HUES6 (cell line): ENCODE measurements around the gene CXXC5.
A peak's percentile ranks its signal among the peaks of the same experiment; 100 is the strongest.
"Not testable (repeated sequence)": the region's sequence is repeated elsewhere in the genome, so short reads cannot be mapped to it uniquely, and the experiment has no call there.

ENCODE experiments used
- H3K27ac ChIP-seq: 2 replicates; pipeline ENCODE4 v1.7.0; 2013; ENCODE audit warnings: low read depth, mild to moderate bottlenecking, low read length, inconsistent platforms
- H3K27me3 ChIP-seq: 2 replicates; pipeline ENCODE4 v1.6.1; 2013; ENCODE audit warnings: low read length; ENCODE audit not compliant: control insufficient read depth, insufficient read depth
- H3K36me3 ChIP-seq: 2 replicates; pipeline ENCODE4 v1.6.1; 2013; ENCODE audit warnings: low read length; ENCODE audit not compliant: control insufficient read depth, insufficient read depth
- H3K4me1 ChIP-seq: 2 replicates; pipeline ENCODE4 v1.6.1; 2013; ENCODE audit warnings: low read length; ENCODE audit not compliant: control insufficient read depth, insufficient read depth
- H3K4me3 ChIP-seq: 2 replicates; pipeline ENCODE4 v1.5.1; 2013; ENCODE audit warnings: low read depth, low read length
- H3K9ac ChIP-seq: one replicate; pipeline ENCODE4 v1.6.1; 2013; ENCODE audit warnings: mild to moderate bottlenecking, low read length
- H3K9me3 ChIP-seq: 2 replicates; pipeline ENCODE4 v1.6.1; 2013; ENCODE audit warnings: low read depth, low read length; ENCODE audit not compliant: control insufficient read depth, insufficient read depth

The CXXC5 gene

DNA sequence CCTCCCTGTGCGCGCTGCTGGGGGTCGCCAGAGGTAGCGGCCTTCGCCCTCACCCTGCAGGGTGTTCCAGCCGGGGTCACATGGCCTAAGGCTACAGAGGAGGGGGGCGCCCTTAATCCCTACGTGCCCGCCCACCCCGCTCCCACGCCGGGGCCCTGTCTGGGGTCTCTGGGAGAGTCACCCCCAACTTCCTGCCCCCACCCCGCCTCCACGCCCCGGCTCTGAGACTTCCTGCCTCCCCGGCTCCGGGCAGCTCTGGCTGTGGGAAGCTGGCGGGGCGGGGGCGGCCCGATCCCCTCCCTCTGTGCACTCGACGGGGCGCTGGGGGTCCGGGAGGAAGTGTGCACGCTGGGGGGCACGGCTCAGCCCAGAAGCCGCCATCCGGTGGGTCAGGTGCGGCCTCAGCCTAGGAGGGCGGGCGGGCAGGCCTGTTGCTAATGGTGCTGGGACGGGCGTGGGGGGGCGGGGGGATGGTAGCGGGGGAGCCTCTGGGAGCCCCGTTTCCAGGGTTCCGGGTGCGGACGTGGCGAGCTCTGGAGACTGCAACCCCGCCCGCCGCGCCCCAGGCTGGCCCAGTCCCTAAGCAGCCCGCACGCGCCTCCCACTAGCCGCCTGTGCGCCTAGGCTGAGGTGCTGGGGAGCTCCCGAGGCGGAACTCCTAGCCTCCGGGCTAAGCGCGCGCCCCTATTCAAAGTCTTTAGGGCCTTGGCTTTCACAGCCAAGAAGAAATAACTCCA lies 61.6 kb downstream of the CXXC5 start:
- H3K4me1 ChIP-seq = peaks cover 51% of the 10 kb centered on the region
- peak overlapping the region; percentile 61 for H3K4me3 ChIP-seq
- peaks cover 14% of the 10 kb centered on the region for H3K27me3 ChIP-seq
- H3K9me3 ChIP-seq = no peaks in the 10 kb centered on the region
- peak overlapping the region; percentile 73; the same call in 1 of the 2 replicates for H3K27ac ChIP-seq
- H3K36me3 ChIP-seq = no peaks in the 10 kb centered on the region
- H3K9ac ChIP-seq = peak overlapping the region; percentile 93

GRCh38 chr5:139710319-139711066 lies 62.3 kb downstream of the CXXC5 start:
- Histone ChIP-seq H3K9me3 (no peaks in the 10 kb centered on the region), H3K4me1 (peaks cover 49% of the 10 kb centered on the region), H3K9ac (peak overlapping the region; percentile 93), H3K27ac (peak overlapping the region; percentile 73), H3K36me3 (no peaks in the 10 kb centered on the region), H3K27me3 (peaks cover 14% of the 10 kb centered on the region), H3K4me3 (peak overlapping the region; percentile 61)

DNA sequence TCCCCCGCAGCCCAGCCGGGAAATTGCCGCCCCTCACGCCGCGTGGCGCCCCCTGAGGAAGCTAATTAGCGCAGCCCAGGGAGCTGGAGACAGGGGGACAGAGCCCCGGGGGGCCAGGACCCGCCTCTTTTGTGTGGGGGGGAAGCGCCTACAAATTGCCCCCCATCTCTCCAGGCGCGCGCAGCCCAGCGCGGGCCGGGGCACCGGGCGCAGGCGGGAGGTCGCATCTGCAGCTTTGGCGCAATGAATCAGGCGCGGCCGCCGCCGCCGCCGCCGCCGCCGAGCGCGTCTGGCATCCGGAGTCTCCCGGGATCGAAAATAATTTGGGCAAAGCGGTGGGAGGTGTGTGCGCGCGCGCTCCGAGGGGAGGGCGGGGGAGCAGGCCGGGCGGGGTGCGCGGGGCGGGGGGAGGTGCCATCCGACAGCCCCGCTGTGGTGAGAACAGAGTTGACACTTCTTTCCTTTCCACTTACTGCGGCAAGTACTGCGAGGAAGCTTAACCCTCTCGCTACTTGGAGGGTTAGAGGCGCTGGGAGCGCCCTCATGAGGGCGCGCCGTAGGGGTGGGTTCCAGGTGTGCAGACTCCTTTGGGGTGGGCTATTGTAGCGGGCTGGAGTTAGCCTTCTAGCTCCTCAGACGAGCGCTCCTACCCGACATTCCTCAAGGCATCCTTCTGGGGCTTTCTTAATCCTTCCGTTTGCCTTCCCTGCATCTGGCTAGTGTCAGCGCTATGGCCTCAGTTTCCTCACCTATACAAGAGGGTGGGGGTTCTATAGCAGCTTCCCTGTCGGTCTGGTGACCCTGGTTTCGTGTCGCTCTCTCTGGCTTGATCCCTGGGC lies 63.1 kb downstream of the CXXC5 start:
- Histone ChIP-seq H3K4me1 (peaks cover 41% of the 10 kb centered on the region), H3K36me3 (no peaks in the 10 kb centered on the region), H3K9me3 (no peaks in the 10 kb centered on the region), H3K27ac (peak overlapping the region; percentile 73), H3K9ac (peak overlapping the region; percentile 93), H3K4me3 (peak overlapping the region; percentile 61), H3K27me3 (peaks cover 14% of the 10 kb centered on the region)

DNA sequence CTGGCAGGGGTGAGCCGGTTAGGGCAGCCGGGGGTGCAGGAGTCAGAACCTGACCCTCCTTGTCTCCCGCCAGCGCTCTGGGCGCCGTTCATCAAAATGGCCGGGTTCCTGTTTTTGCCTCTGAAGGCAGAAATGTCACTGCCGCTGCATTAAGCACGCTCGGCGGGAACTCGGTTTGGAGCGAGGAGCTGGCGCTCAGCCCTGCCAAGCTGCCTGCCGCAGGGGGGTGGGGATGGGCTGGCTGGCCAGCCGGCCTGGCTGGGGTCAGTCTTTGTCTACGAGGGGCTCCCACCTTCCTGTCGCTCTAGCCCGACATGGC lies 63.7 kb downstream of the CXXC5 start:
- Histone ChIP-seq H3K36me3 (no peaks in the 10 kb centered on the region), H3K4me3 (peak overlapping the region; percentile 61), H3K9me3 (no peaks in the 10 kb centered on the region), H3K27ac (peak overlapping the region; percentile 12; the same call in 1 of the 2 replicates), H3K27me3 (peaks cover 14% of the 10 kb centered on the region), H3K4me1 (peaks cover 40% of the 10 kb centered on the region), H3K9ac (peak overlapping the region; percentile 73)

DNA sequence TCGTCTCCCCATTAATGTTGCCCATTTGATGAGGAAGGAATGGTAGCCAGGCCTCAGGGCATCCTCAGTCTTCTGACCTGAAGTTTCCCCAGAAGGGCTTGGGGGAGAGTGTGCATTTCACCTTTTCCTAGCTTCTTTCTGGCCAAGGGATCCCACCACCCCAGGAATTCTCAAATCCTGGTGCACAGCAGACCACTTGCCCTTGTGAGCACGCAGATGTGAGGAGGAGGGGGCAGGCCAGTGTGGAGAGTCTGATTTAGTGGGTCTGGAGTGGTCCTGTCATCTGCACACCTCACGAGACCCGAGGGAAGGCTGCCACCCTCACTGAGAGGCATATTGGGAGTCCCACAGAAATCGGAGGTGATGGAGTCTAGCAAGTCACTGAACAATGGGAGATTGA lies 64.3 kb downstream of the CXXC5 start:
- Histone ChIP-seq H3K27ac (no peak overlapping the region), H3K4me1 (peaks cover 36% of the 10 kb centered on the region), H3K27me3 (peaks cover 14% of the 10 kb centered on the region), H3K36me3 (no peaks in the 10 kb centered on the region), H3K4me3 (peak overlapping the region; percentile 61; the same call in 1 of the 2 replicates), H3K9me3 (no peaks in the 10 kb centered on the region), H3K9ac (peak overlapping the region; percentile 18)

DNA sequence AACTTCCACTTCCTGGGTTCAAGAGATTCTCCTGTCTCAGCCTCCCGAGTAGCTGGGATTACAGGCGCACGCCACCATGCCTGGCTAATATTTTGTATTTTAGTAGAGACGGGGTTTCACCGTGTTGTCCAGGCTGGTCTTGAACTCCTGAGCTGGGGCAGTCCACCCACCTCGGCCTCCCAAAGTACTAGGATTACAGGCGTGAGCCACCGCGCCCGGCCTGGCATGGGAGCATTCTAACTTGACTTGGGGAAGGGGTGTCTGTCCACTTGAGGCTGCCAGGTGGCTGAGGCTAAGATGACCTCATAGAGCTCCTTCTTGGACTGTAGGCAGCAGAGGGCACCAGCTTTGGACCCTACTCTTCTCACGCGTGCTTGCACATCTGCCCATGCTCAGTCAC lies 65.7 kb downstream of the CXXC5 start:
- Histone ChIP-seq H3K9me3 (peaks cover 10% of the 10 kb centered on the region), H3K27me3 (peaks cover 14% of the 10 kb centered on the region), H3K4me1 (peaks cover 21% of the 10 kb centered on the region)
- not testable (repeated sequence) for H3K4me3 ChIP-seq, H3K27ac ChIP-seq, H3K36me3 ChIP-seq, H3K9ac ChIP-seq

GRCh38 chr5:139717221-139717620 lies 69.1 kb downstream of the CXXC5 start:
- peaks cover 23% of the 10 kb centered on the region for H3K9me3 ChIP-seq
- H3K27ac ChIP-seq = no peak overlapping the region
- peaks cover 7% of the 10 kb centered on the region for H3K27me3 ChIP-seq
- peaks cover 7% of the 10 kb centered on the region; the same call in 1 of the 2 replicates for H3K4me1 ChIP-seq
- no peaks in the 10 kb centered on the region for H3K36me3 ChIP-seq
- H3K9ac ChIP-seq = no peak overlapping the region
- H3K4me3 ChIP-seq = no peak overlapping the region

DNA sequence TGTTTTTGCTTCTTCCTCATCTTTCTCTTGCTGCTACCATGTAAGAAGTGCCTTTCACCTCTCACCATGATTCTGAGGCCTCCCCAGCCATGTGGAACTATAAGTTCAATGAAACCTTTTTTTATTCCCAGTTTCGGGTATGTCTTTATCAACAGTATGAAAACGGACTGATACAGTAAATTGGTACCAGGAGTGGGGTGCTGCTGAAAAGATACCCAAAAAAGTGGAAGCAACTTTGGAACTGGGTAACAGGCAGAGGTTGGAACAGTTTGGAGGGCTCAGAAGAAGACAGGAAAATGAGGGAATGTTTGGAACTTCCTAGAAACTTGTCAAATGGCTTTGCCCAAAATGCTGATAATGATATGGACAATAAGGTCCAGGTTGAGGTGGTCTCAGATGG lies 70.3 kb downstream of the CXXC5 start:
- H3K36me3 ChIP-seq, H3K4me3 ChIP-seq, H3K27ac ChIP-seq: not testable (repeated sequence)

GRCh38 chr5:139719970-139720369 lies 71.8 kb downstream of the CXXC5 start:
- H3K4me3 ChIP-seq, H3K9ac ChIP-seq, H3K27ac ChIP-seq, H3K4me1 ChIP-seq, H3K27me3 ChIP-seq, H3K36me3 ChIP-seq: not testable (repeated sequence)
- H3K9me3 ChIP-seq = peaks cover 23% of the 10 kb centered on the region

More for the DNA sequence above, 70.3 kb downstream of the CXXC5 start:
- peaks cover 23% of the 10 kb centered on the region for H3K9me3 ChIP-seq
- not testable (repeated sequence) for H3K9ac ChIP-seq, H3K4me1 ChIP-seq, H3K27me3 ChIP-seq

GRCh38 chr5:139723986-139724587 lies 75.9 kb downstream of the CXXC5 start:
- H3K27ac ChIP-seq = no peak overlapping the region
- no peak overlapping the region for H3K9ac ChIP-seq
- H3K27me3 ChIP-seq = no peaks in the 10 kb centered on the region
- no peaks in the 10 kb centered on the region; the same call in 1 of the 2 replicates for H3K4me1 ChIP-seq
- no peaks in the 10 kb centered on the region for H3K36me3 ChIP-seq
- H3K9me3 ChIP-seq = peaks cover 12% of the 10 kb centered on the region
- no peak overlapping the region for H3K4me3 ChIP-seq
